Nucleus accumbens (tissue), 56 donors: Measurements from ENCODE around the gene TPSB2.
"Not testable (repeated sequence)": the region's sequence is repeated elsewhere in the genome, so short reads cannot be mapped to it uniquely, and the experiment has no call there.

ENCODE experiments used
- DNase-seq, 56 donors: peaks; one replicate each; lab custom pipeline; 2025; lab: John Stamatoyannopoulos, UW

The TPSB2 gene

GRCh38 chr16:1230084-1230470, at the start of gene TPSB2:
Gene TPSB2, minus strand, starts transcription at chr16:1230184. Its CDS starts 233 bp downstream, at chr16:1229951.
- not testable (repeated sequence) for DNase-seq

DNA sequence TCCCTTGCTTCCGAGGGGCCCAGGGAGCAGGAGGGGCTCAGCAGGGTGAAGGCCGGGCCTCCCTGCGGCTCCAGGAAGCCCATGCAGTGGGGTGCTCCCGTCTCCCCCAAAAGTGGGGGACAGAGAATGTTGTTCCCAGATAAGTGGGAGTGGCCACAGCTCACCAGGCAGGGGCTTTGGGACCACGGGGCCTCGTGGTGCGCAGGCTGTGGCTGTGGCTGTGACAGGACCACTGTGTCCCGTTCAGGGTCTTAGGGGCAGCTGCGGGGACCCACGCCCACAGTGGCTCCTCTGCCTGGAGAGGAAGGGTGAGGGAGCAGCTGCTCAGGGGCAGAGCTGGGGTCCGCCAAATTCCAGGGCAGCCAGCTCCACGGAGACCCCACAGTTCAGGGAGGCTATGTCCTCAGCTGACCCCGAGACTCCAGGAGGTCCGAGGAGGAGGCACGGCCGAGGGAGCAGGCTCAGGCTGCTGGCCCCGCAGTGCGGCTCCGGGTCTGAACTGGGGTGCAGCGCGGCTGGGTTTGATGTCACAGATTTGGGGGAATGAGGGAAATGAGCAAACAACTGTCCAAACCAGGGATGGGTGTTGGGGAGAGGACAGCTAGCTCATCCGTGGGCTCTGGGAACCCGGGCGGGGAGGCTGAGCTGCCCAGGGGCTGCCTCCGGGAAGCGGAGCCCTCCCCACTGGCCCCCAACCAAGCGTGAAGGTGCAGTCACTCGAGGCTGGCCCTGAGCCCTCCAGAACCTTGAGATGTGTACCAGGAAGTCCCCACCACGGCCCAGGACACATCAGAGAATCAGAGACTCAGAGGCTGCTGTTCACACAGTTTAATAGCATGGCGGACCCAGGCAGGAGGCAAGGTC, 49.3 kb upstream of the TPSB2 start:
- no peak for DNase-seq

DNA sequence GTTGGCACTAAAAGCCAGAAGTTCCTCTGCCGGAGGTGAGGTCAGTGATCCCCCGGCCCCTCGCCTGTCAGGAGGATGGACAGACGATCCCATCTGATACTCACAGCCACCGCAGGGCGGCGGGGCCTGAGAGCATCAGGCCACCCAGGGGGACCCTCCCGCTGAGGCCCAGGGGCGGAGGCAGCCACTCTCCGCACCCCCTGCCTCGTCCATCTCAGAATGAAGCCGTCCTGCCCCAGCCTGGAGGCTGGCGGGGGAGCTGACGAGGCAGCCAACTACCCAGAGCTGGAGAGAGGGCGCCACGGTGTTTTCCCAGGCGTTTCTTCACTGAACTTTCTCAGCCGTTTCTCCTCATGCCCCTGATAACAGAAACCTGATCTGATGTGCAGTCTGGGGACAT, 48.5 kb upstream of the TPSB2 start:
- DNase-seq = no peak

DNA sequence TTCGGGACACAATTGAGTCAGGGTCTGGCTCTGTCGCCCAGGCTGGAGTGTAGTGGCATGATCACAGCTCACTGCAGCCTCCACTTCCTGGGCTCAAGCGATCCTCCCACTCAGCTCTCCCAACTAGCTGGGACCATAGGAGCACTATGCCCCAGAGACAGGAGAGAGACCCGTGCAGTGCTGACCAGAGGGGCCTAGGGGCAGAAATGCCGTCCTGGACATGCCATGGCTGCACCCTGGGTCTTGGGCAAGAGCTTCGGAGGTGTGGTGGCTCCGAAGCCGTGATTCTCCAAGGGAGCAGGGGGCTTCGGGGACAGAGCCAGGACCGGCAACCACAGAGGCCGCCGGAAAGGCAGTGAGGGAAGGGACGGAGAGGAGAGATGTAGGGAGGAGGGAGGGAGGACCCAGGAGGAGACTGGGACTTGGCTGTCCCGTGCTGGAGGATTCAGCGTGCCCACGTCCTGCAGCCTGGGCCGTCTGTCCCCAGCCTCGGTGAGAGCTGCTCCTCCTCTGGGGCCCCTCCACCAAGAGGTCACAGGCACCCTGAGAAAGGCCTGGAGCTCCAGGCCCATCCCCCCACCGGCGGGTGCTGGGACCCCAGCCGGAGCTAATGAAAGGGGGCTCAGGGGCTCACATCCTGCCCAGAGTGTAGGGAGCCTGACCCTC, 47.8 kb upstream of the TPSB2 start:
- DNase-seq = no peak

DNA sequence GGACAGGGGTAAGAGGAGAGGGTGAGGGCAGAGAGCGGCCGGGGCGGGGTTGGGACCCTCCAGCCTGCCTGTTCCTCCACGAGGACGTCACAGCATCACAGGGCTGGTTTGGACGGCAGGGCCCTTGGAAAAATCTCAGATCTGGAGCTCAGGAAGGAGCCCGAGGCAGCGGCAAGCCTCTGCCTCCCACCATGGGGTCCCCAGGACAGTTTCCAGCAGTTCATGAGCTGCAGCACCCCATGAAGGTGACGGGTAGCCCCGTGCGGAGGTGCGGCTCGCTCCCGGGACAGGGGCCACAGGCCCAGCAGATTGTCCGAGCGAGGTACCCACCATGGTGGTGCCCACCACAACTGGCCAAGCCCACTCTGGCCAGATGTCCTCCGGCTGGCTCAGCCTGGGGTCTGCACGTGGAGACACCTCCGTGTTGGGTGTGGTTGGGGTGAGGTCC, 47.2 kb upstream of the TPSB2 start:
- no peak for DNase-seq

DNA sequence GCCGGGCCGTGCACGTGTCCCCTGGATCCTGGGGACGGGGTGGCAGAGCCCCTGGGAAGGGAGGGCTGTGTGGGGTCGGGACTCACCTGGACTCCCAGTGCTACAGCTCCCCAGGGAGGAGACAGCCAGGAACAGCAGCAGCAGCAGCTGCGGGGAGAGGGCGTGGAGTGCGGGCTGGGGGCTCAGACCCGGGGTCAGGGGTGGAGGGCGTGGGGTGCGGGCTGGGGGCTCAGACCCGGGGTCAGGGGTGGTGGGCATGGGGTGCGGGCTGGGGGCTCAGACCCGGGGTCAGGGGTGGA, 46.5 kb upstream of the TPSB2 start:
- DNase-seq = no peak

- no peak for DNase-seq
These were observed 46.0 kb upstream of the TPSB2 start for GRCh38 chr16:1275791-1276579.

DNA sequence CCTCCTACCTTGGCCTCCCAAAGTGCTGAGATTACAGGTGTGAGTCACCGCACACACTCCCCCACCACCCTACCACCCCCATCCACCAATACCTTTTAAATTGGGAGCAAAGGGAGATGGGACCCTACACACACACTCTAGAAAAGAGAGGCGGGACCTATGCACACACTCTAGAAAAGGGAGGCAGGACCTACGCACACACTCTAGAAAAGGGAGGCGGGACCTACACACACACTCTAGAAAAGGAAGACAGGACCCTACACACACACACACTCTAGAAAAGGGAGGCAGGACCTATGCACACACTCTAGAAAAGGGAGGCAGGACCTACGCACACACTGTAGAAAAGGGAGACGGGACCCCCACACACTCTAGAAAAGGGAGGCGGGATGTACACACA, 44.8 kb upstream of the TPSB2 start:
- DNase-seq = no peak

GRCh38 chr16:1273816-1274215, 43.8 kb upstream of the TPSB2 start:
- no peak for DNase-seq

DNA sequence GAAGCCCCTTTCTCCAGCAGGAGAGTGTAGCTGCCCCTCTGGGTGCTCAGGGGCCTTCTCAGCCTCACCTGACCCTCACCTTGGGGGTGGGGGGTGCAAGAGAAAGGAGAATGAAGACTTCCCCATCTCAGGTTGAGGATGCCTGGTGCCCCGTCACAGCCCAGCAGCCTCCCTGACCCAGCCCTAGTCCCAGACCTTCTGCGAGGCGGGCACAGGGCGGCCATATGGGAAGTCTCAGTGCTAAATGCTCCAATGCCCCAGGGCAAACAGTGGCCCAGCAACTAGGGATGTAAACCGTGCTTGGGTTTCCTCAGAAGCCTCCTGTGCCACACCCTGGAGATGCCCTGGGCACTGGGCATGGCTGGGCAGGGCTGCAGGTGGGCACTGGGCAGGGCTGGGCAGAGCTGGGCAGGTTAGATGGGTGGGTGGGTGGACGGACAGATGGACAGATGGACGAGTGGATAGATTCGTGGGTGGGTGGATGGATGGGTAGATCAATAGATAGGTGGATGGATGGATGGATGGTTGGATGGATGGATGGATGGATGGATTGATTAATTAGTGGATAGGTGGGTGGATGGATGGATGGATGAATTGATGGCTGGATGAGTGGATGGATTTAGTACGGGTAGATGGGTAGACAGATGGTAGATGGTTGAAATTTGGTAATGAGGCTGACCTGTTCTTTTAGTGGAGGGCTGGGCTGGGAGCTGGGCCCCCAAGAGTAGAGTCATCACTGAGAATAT, 42.6 kb upstream of the TPSB2 start:
- no peak for DNase-seq

DNA sequence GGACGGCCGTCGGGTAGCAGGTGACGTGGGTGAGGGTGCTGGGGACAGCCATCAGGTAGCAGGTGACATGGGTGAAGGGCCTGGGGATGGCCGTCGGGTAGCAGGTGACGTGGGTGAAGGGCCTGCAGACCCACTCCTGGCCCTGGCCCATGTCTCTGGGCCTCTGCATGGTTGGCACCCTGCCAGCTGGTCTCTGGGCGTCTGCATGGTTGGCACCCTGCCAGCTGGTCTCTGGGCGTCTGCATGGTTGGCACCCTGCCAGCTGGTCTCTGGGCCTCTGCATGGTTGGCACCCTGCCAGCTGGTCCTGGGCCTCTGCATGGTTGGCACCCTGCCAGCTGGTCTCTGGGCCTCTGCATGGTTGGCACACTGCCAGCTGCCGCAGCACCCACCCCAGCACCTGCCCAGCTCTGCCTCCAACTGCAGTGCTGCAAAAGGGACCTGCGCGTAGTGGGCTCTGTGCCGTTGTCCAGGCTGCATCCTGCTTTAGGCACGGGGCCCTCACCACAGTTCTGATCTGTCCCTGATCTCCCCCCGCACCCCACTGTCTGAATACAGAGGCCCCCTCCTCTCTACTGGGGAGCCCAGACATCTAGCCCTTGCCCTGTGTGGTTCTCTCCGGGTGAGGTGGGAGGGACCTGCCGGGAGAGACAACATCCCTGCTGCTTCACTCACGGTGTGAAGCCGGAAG, 41.9 kb upstream of the TPSB2 start:
- DNase-seq = peak in 18 of 56 donors; percentile 1 to 67 (median 24)

DNA sequence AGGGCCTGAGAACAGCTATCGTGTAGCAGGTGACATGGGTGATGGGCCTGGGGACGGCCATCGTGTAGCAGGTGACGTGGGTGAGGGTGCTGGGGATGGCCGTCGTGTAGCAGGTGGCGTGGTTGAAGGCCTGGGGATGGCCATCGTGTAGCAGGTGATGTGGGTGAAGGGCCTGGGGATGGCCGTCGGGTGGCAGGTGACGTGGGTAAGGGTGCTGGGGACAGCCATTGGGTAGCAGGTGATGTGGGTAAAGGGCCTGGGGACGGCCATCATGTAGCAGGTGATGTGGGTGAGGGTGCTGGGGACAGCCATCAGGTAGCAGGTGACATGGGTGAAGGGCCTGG, 41.4 kb upstream of the TPSB2 start:
- DNase-seq = no peak

GRCh38 chr16:1269418-1269817, 39.4 kb upstream of the TPSB2 start:
- DNase-seq = not testable (repeated sequence)

DNA sequence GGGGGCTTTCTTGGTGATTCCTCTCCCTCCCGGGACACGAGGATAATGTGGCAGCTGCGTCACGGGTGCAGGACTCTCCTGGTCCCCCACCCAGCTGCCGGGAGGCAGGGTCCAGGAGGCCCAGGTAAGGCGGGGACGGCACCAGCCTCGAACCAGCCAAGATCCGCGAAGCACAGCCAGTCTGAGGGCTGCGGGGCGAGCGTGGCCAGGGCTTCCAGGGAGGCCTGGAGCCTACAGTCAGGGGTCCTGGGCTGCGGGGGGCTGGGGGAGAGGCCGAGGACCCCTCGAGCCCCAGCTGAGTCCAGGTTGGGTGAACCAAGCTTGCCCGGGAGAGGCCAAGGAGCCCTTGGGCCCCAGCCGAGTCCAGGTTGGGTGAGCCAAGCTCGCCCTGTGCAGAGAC, 35.8 kb upstream of the TPSB2 start:
- DNase-seq = no peak

DNA sequence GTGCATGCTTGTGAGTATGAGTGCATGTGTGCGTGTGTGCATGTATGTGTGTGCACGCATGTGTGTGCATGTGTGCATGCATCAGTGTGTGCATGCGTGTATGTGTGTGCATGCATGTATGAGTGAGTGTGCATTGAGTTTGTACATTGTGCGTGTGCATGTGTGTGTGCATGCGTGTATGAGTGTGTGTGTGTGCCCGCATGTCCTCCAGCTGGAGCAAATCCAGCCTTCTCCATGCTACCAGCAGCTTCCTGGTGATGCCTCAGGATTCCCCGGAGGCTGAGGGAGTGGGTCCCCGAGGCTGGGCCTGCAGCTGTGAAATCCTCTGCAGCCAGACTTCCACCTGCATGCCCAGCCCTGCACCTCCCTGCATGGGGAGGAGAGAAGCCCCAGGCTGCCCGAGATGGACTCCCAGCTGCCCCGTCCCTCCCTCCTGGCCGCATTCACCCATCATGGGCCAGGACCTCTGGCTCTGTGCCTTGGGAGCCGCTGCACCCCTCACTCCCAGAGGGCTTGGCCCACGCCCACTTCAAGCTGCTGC, 35.2 kb upstream of the TPSB2 start:
- DNase-seq = no peak

- DNase-seq = no peak
These were observed 34.5 kb upstream of the TPSB2 start for GRCh38 chr16:1264345-1265089.

DNA sequence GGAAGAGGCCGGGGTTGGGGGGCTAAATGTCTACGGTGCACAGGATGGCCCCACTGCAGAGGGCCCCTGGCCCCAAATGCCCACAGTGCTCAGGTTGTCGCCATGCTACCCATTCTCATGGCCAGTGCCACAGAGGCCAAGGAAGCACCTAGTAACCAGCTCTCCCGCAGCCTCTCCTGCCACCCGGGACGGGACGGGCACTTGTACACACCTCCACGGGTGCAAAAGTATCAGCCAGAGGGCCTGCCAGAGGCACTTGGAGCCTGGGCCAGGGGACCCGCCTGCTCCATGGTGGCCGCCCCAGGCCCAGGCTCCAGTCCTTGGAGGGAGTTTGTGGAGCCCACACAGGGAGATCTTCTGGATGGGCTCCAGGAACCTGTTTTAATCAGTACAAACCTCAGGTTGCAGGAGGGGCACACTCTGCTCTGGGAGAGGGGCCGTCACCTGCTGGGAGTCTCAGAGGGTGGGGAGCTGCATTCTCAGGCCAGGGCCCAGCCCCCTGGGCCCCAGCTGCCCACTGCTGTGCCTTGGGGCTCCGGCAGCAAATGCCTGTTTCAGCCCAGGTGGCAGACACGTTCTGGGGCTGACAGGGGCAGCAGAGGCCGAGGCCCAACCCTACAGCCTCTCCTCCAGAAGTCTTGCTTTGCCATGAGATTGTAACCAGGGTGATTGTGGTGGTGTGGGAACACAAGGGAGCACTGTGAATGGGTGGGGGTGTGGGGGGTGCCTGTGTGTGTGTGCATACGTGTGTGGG, 33.8 kb upstream of the TPSB2 start:
- DNase-seq = no peak

GRCh38 chr16:1262846-1263221, 32.9 kb upstream of the TPSB2 start:
- DNase-seq = no peak
